ENCODE measurements around the gene SERINC2.
A peak's percentile ranks its signal among the peaks of the same experiment; 100 is the strongest.
"Not testable (repeated sequence)": the region's sequence is repeated elsewhere in the genome, so short reads cannot be mapped to it uniquely, and the experiment has no call there.

The SERINC2 gene

DNA sequence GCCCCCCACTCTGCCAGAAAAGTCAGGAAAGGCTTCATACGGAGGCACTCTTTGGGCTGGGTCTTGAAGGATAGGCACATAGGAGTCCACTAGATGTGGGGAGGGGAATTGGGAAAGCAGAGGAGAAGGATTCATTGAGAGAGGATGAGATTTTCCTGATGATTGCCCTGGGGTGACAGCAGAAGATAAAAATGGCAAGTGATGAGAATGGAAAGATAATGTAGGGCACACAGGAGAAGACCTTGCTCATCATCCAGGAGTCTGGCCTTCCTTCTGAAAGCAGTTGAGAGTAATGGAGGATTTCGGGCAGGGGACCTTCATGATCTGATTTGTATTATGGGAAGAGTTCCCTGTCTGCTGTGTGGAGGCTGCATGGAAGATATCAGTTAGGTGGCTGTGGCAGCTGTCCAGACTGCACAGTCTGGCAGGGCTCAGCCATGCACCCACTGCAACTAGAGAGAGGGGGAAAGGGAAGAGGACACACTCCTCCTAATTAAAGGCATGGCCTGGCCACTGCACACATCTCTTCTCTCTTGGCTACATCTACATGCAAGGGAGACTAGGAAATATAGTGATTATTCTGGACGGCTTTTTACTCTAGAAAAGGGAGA, 30.5 kb upstream of the SERINC2 start:
- FAIRE-seq (no peak), DNase-seq (ENCODE audit: extremely low spot score, insufficient read length, low read depth) (no peak)

DNA sequence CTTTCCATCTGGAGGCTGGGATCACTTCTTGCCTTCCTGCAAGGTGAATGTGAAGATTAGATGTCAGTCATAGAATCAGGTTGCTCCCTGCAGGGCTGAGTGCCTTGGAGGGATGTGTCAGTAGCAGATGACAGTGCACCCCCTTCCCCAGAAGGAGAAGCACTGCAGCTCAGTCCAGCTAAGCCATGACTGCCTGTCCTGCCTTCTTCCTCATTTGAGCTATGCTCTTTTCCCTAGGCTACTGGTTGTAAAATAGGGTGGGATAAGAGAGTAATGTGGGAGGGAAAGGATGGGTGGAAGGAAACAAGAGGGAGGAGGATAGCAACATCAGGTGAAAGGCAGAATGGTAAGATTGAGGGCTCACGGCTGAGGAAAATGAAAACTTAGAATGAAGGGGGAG, 29.0 kb upstream of the SERINC2 start:
- FAIRE-seq = no peak

DNA sequence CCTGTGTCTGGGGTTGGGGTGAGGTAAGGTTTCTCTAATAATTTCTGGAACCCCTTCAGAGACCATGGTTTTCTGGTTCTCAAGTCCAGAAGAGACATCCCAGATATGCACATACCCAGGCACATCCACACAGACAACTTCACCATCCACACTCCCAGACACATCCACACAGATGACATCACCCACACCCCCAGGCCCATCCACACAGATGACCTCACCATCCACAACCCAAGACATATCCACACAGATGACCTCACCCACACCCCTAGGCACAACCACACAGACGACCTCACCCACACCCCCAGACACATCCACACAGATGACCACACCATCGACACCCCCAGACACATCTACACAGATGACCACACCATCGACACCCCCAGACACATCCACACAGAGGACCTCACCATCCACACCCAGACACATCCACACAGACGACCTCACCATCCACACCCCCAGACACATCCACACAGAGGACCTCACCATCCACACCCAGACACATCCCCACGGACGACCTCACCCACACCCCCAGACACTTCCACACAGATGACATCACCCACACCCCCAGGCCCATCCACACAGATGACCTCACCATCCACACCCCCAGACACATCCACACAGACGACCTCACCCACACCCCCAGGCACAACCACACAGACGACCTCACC, 26.3 kb upstream of the SERINC2 start:
- not testable (repeated sequence) for FAIRE-seq; DNase-seq (ENCODE audit: extremely low spot score, insufficient read length, low read depth)

More for the DNA sequence above, 29.0 kb upstream of the SERINC2 start:
- DNase-seq (ENCODE audit: extremely low spot score, insufficient read length, low read depth) = no peak

DNA sequence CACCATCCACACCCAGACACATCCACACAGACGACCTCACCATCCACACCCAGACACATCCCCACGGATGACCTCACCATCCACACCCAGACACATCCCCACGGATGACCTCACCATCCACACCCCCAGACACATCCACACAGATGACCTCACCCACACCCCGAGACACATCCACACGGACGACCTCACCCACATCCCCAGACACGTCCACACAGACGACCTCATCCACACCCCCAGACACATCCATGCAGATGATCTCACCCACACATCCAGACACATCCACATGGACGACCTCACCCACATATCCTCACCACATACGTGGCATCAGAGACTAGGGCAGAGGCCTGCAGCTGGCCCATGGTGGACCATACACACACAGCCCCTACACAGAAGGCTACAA, 25.4 kb upstream of the SERINC2 start:
- no peak for DNase-seq (ENCODE audit: extremely low spot score, insufficient read length, low read depth)
- FAIRE-seq = no peak

DNA sequence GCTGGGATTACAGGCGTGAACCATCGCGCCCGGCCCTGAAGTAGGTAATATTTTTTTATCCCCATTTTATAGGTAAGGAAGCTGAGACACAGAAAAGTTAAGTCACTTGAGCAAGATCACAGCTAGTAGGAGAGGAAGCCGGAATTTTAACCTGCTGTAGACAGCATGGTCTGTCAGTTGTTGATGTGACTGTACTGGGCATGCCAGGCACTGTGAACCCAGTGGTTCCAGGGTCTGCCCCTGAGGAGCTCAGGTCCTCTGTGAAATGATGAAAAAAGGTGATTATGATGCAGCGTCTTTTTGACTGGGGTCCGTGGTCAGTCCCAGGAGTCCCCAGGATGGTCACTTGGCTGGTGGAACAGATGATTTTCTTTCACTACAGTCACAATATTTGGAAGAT, 23.4 kb upstream of the SERINC2 start:
- FAIRE-seq (no peak), DNase-seq (ENCODE audit: extremely low spot score, insufficient read length, low read depth) (no peak)

DNA sequence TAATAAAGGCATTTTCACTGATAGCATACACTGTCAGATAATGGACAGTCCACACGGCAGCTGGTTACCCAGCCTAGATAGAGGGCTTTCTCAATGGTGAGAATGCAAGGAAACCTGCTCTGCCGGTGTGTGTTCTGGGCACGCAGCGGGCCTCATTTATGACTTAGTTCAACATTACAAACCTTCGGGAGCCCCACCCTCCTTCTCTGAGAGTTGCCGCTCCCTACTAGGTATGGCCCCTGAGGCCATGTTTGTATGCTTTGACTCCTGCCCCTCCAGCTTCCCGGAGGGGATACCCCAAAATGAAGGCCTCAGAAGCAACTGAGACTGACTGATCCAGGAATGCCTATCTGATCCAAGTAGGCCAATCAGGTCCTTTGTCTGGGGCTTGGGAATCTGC, 22.9 kb upstream of the SERINC2 start:
- FAIRE-seq = no peak
- no peak for DNase-seq (ENCODE audit: extremely low spot score, insufficient read length, low read depth)

DNA sequence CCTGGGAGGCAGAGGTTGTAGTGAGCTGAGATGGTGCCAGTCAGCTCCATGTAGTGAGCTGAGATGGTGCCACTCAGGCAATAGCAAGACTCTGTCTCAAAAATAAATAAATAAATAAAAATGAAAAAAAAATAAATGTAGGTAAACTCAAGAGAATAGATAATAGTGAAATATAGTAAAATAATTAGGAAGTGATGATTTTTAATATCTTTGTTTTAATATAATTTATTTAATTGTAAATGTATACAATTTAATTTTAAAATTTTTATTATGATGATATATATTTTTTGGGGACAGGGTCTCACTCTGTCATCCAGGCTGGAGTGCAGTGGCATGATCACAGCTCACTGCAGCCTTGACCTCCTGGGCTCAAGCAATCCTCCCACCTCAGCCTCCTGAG, 19.6 kb upstream of the SERINC2 start:
- FAIRE-seq (no peak), DNase-seq (ENCODE audit: extremely low spot score, insufficient read length, low read depth) (no peak)

DNA sequence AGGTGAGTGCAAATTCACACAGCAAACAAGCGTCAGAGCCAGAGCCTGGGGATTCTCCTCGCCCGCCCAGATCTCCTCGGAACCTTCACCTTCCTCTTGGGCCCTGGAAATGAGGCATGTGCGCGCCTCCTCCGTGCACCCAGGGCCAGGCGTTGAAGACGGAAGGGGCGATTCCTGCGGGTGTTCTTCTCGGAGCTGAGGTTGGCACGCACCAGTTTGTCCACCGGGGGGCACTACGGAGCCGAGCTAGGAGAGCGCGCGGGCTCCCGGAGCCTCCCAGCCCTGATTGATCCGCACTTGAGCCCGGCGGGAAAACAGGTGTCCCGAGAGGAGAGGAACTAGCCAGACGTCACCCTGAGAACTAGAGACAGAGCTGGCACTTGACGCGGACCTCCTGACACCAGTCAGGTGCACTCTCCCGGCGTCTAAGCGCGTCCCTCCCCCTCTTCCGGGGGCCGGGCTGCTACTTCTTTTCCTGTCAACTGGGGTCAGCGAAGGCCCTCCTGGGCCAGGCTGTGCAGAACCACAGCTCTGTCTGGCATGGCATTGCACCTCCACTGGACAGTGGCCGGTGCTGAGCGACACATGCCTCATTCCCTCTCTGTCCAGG, 18.3 kb upstream of the SERINC2 start:
- FAIRE-seq = peak; percentile 95
- peak; percentile 71 for DNase-seq (ENCODE audit: extremely low spot score, insufficient read length, low read depth)

DNA sequence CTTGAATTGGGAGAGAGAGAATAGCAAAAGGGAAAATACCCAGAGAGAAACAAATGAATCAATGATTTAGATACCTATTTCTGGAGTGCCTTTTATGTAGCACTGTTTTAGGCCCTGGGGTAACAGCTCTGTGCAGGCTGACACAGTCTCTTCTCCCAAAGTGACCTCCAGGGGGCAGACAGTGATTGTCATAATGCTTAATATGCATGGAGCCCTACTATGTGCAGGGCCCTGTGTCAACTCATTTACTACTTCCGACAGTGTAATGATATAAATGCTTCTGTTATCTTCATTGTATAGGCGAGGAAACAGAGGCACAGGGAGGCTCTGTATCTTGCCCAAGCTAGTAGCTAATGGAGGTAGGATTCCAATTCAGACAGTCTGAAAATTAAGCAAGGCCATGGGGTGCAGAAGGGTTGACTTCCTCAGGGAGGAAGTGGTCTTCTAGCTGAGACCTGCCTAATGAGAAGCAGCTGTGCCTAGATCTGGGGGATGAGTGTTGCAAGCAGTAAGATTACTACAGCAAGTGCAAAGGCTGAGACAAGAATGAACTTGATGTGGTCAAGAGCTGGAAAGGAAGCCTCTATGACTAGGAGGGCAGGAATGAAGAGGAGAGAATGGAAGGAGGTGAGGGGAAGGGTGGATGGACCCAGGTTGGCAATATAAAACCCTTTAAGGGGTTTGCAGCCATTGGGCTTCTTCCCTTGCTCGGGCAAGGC, 16.2 kb upstream of the SERINC2 start:
- FAIRE-seq (peak; percentile 41), DNase-seq (ENCODE audit: extremely low spot score, insufficient read length, low read depth) (no peak)

DNA sequence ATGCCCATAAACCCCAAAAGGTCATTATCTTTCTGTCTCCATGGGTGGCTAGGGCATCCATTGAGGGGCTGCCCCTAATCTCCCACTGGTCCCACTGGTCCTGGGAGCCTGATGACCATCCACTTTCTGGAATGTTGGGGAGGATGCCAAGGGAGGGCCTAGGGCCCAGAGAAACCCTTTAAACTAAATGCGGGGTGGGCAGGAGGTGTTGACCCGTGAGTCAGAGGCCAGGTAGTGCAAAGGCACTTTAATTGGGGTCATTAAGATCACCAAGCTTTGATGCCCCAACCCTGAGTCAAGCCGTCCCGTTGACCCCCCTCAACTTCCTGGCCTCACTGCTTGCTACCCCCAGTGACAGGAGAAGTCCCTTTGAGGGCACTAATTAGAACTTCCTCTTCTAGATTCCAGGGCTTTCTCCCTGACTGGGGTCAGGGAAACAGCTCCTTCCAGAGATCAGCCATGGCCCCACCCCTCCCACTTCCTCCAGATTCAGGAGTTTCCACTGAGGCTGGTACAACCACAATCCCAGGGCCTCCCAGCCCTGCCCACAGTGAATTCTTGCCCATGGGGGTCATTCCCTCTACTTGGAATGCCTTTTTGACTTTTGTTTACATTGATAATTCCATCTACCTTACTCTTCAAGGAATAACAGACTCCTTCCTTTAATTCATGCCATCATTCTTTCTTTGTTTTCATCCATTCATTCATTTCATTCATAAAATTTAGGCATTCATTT, 15.5 kb upstream of the SERINC2 start:
- FAIRE-seq = no peak
- DNase-seq (ENCODE audit: extremely low spot score, insufficient read length, low read depth) = no peak

DNA sequence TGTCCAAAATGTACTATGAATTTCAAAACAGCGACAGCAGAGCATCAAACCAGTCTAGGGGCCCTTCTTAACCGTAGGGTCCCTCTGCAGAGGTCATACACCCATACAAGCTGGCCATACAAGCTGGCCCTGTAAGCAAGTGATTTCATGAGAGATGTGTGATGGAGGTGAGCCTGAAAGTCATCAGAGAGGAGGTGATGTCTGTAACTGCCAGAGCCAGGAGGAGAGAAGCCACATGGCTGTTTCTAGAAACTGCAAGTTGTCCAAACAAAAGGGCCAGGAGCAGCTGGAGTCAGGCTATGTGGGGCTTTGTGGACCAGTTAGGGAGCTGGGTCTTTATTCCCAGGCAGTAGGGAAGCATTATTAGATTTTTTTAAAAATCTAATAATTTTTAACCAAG, 14.8 kb upstream of the SERINC2 start:
- no peak for FAIRE-seq
- DNase-seq (ENCODE audit: extremely low spot score, insufficient read length, low read depth) = no peak

DNA sequence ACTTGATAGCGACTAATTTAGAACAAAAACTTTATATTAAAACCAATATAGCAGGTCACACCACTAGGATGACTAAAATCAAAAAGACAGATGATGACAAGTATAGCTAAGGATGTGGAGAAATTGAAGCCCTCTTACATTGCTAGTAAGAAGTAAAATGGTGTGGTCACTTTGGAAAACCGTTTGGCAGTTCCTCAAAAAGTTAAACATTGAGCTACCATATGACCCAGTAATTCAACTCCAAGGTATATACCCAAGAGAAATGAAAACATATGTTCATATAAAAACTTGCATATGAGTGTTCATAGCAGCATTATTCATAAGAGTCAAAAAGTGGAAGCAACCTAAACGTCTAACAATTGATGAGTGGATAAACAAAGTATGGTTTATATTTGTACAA, 13.0 kb upstream of the SERINC2 start:
- no peak for FAIRE-seq

DNA sequence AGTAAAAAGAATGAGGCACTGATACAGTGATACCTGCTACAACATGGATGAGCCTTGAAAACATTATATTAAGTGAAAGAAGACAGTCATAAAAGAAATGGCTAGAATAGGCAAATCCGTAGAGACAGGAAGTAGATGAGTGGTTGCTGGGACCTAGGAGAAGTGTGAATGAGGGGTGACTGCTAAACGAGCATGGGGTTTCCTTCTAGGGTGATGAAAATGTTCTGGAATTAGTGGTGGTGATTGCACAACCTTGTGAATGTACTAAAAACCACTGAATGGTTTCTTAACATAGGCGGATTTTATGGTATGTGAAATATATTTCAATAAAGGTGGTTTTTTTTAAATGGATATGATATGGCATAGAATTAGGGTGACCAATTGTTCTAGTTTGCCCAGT, 12.6 kb upstream of the SERINC2 start:
- DNase-seq (ENCODE audit: extremely low spot score, insufficient read length, low read depth) (no peak), FAIRE-seq (no peak)

More for the DNA sequence above, 13.0 kb upstream of the SERINC2 start:
- DNase-seq (ENCODE audit: extremely low spot score, insufficient read length, low read depth) = no peak

DNA sequence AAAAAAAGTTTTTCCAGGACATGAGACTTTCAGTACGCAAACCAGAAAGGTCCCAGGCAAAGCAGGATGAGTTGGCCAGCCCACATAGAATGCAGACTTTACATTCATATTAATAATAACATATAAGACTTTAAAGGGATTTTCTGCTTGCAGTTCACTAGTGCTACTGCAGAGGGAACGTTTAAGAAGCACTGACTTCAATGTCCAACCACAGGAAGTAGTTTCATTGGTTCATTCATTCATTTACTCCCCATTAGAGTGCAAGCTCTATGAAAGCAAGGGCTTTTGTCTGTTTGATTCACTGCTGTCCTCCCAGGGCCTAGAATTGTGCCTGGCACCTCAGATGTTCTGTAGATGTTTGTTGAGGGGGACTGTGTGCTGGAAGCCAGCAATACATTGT, 11.8 kb upstream of the SERINC2 start:
- DNase-seq (ENCODE audit: extremely low spot score, insufficient read length, low read depth) = no peak
- FAIRE-seq = no peak

DNA sequence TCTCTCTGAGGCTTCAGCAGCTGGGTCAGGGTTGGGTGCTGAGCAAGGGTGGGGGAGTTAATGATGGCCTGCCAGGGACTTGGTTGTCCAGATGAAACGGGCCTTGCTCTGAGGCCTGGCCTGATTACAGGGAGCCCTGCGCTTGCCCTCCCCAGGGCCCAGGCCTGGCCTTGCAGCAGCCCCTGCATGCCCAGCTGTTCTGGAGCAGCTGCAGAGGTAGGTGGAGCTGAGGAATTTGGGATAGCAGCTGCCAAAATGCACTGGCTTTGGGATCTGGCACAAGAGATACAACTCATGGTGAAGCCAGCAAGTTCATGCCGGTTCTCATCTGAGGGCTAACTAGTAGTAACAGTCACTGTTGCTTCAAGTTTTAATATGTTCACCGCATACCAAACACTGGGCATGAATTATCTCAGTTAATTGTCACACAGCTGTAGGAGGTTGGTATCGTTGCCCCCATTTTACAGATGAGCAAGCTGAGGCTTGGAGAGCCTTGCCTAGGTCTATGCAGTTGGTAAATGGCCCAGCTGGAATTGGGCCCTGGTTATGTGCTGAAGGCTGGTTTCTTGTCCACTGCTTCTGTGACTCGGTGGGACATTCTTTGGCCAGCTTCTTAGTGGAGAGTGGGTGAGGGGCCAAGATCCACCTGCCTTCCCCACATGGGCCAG, 7.3 kb upstream of the SERINC2 start:
- FAIRE-seq = no peak
- DNase-seq (ENCODE audit: extremely low spot score, insufficient read length, low read depth) = no peak

DNA sequence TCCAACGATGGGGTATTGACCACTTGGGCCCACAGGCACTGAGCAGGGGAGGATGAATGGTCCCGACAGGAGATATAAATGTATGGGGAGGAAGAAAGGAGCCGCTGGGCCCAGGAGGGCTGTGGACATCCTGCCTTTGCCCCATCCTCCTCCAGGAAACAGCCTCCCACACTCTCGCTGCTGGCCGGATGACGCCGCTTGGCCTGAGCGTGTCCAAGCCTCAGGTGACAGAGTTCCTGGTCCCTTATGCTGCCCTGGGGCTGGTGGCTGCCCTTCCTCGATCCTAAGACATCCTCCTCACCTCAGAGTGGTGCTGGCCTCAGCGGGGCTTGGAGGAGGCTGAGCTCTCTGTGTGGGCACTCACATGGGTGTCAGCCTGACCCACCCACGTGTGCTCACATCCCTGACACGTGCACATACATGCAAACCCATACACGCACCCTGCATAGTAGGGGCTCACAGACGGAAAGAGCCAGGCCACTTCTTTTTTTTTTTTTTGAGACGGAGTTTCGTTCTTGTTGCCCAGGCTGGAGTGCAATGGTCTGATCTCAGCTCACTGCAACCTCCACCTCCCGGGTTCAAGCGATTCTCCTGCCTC, 5.9 kb upstream of the SERINC2 start:
- no peak for DNase-seq (ENCODE audit: extremely low spot score, insufficient read length, low read depth)
- FAIRE-seq = no peak

DNA sequence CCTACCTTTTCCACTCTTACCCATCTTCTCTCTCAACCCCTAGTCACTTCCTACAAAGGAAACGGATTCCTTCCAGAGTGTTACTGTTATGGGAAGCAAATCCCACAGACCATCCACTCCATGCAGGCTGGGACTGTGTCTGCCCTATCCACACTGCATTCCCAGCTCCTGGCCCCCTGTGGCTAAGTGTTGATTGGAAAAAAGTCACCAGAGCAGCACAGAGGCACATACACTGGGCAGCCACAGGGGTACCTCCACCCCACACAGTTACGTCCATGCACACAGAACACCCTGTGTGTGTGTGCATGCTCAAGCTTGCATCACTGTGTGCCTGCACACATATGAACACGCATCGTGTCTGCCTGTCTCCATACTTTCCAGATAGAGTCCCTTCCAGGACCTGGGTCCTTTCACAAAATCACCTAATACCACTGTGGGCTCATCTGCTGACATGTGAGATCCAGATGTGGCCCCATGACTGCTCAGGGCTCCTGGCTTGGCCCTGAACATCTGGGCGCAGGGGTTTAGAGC, 4.2 kb upstream of the SERINC2 start:
- FAIRE-seq = no peak
- DNase-seq (ENCODE audit: extremely low spot score, insufficient read length, low read depth) = no peak

DNA sequence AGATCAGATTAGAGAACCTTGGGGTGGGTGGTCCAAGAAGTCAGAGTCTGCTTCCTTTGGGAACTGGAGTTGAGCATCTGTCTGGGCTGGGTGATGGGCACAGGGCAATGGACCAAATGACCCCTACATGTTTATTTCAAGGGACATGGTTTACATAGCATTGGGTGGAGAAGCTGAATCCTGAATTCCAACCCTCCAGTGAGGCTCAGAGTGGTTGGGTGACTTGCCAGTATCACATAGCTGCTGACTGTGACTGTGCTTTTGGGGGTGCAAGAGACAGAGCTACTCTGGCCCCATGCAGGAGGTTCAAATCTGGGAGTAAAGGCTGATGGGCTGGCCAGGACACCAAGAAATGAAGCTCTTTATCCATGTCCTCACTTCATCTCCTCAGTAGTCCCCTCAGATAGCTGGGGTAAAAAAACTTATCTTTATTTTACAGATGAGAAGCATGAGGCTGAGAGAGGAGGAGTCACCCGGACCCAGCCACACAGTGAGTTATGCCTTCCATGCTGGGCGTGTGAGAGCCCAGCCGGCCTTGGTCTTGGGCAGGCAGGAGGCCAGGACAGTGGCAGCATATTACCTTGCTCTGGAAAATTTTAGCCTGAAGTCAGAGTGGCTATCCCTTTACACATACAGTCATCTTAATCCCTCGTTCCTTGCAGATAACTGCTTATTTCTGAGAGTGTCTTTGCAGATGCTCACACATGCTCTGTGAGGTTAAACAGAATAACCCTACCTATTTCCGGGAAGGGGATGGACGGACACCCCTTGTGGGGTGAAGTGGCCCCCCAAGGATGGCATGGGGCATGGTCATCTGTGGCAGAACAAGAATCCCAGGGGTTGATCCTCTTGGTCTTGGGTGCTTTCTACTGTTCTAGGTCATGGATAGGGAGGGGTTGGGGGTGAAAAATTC, 2.8 kb upstream of the SERINC2 start:
- no peak for DNase-seq (ENCODE audit: extremely low spot score, insufficient read length, low read depth)
- FAIRE-seq = no peak
